Esophagus muscularis mucosa (tissue), 4 donors: ENCODE measurements around the gene GOT1.

Experiments used
- EP300 ChIP-seq: sonication (generic); formaldehyde crosslinking; IDR thresholded peaks from one replicate; pipeline ENCODE4 v1.6.1; 2017; ENCODE audit warnings: antibody characterized with exemption
- POLR2A ChIP-seq: fragments of 450-650 bp; IDR thresholded peaks from one replicate; pipeline ENCODE4 v1.6.1; 2017; ENCODE audit warnings: antibody characterized with exemption, moderate library complexity, mild to moderate bottlenecking, low read depth
- POLR2AphosphoS5 ChIP-seq, 2 donors: sonication (generic); formaldehyde crosslinking; IDR thresholded peaks; one replicate each; pipeline ENCODE4 v1.6.1; 2017; ENCODE audit warnings: antibody characterized with exemption in 2 of 2
- TF ChIP-seq, protein P1 (sequence below), 3 experiments: fragments of 200-600 bp in 2 of 3; fragments of 450-650 bp in 1 of 3; sonication (generic) in 2 of 3; IDR thresholded peaks; one replicate each; pipeline ENCODE4 v1.5.1; 2017 to 2019; ENCODE audit warnings: antibody characterized with exemption in 3 of 3, mild to moderate bottlenecking in 2 of 3, moderate library complexity in 1 of 3

DNA sequence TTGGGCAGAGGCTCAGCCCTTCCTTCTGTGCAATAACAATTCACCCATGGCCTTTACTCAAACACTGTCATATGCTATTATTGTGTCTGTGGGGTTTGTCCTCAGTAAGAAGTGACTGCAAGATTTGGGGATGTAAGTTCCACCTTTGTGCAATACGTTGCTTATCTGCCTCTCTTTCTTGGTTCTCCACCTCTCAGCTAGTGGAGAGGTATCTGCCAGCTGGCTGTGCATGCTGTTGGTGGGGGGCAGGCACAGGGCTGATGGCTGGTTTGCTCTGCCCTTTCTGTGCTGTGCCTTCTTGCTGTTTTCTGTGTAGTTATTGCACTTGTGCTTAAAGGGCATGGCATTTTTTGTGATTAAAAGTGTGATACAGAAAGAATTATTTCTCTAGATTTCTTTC, 65.1 kb downstream of the GOT1 start:
- TF ChIP-seq, protein P1, sequence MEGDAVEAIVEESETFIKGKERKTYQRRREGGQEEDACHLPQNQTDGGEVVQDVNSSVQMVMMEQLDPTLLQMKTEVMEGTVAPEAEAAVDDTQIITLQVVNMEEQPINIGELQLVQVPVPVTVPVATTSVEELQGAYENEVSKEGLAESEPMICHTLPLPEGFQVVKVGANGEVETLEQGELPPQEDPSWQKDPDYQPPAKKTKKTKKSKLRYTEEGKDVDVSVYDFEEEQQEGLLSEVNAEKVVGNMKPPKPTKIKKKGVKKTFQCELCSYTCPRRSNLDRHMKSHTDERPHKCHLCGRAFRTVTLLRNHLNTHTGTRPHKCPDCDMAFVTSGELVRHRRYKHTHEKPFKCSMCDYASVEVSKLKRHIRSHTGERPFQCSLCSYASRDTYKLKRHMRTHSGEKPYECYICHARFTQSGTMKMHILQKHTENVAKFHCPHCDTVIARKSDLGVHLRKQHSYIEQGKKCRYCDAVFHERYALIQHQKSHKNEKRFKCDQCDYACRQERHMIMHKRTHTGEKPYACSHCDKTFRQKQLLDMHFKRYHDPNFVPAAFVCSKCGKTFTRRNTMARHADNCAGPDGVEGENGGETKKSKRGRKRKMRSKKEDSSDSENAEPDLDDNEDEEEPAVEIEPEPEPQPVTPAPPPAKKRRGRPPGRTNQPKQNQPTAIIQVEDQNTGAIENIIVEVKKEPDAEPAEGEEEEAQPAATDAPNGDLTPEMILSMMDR (IDR thresholded peaks at IDR 0.05): no peak
- TF ChIP-seq POLR2A (no peak), POLR2AphosphoS5 (IDR thresholded peaks at IDR 0.05) (no peak), EP300 (no peak)
